HEK293 (cell line): Measurements from ENCODE around the gene HMCN2.
A peak's percentile ranks its signal among the peaks of the same experiment; 100 is the strongest.

Experiments used
- CTCF ChIA-PET: fragments of 350-600 bp; formaldehyde crosslinking; extraction: SDS; loops from one replicate; lab custom pipeline; 2021; ENCODE audit warnings: antibody characterized with exemption; lab: Yijun Ruan, JAX
- POLR2A ChIA-PET: fragments of 300-600 bp; formaldehyde crosslinking; extraction: SDS; loops from one replicate; lab custom pipeline; 2020; ENCODE audit warnings: antibody characterized with exemption, inconsistent platforms; lab: Yijun Ruan, JAX
- H3K27ac ChIP-seq: fragments of 200-500 bp; sonication (Bioruptor generic); 2 replicates; pipeline ENCODE4 v1.5.1; 2014; ENCODE audit warnings: low read depth, low read length, control low read depth, inconsistent platforms; ENCODE audit errors: extremely low read depth
- H3K36me3 ChIP-seq, 2 experiments: fragments of 200-500 bp in 1 of 2; sonication (Bioruptor generic) in 1 of 2; 1 replicate in 1 of 2; 2 replicates in 1 of 2; pipeline ENCODE4 v1.5.1; 2014 to 2017; ENCODE audit warnings: inconsistent platforms in 2 of 2, low read length in 2 of 2; ENCODE audit not compliant: control insufficient read depth in 2 of 2, insufficient read depth in 1 of 2
- H3K4me1 ChIP-seq: fragments of 200-500 bp; sonication (Bioruptor generic); 2 replicates; pipeline ENCODE4 v1.5.1; 2014; ENCODE audit warnings: mild to moderate bottlenecking, low read length, inconsistent platforms; ENCODE audit not compliant: control insufficient read depth, insufficient read depth
- H3K4me3 ChIP-seq: 2 replicates; pipeline ENCODE4 v1.5.1; 2011; ENCODE audit warnings: low read depth, mild to moderate bottlenecking, control low read depth, low read length, moderate library complexity
- H3K9me3 ChIP-seq: fragments of 200-500 bp; sonication (Bioruptor generic); 2 replicates; pipeline ENCODE4 v1.5.1; 2014; ENCODE audit warnings: low read depth, low read length, inconsistent platforms; ENCODE audit not compliant: control insufficient read depth, insufficient read depth
- ATF2 ChIP-seq: fragments of 450-650 bp; formaldehyde crosslinking; IDR thresholded peaks from 2 replicates; pipeline ENCODE4 v1.5.1; 2016; ENCODE audit warnings: missing biosample characterization, missing genetic modification characterization, low read depth
- IKZF3 ChIP-seq: fragments of 450-650 bp; IDR thresholded peaks from 2 replicates; pipeline ENCODE4 v1.5.0; 2018; ENCODE audit warnings: missing biosample characterization, mild to moderate bottlenecking, missing genetic modification characterization, moderate library complexity
- INSM2 ChIP-seq: fragments of 450-650 bp; formaldehyde crosslinking; IDR thresholded peaks from 2 replicates; pipeline ENCODE4 v1.5.1; 2016; ENCODE audit warnings: missing biosample characterization, missing genetic modification characterization
- KLF7 ChIP-seq: fragments of 450-650 bp; formaldehyde crosslinking; IDR thresholded peaks from 2 replicates; pipeline ENCODE4 v1.5.1; 2016; ENCODE audit warnings: missing biosample characterization, missing genetic modification characterization, borderline replicate concordance
- KLF9 ChIP-seq: fragments of 450-650 bp; formaldehyde crosslinking; IDR thresholded peaks from 2 replicates; pipeline ENCODE4 v1.5.1; 2016; ENCODE audit warnings: missing biosample characterization, missing genetic modification characterization, low read depth
- PRDM10 ChIP-seq: fragments of 450-650 bp; formaldehyde crosslinking; IDR thresholded peaks from 2 replicates; pipeline ENCODE4 v1.5.1; 2016; ENCODE audit warnings: missing biosample characterization, missing genetic modification characterization
- SP3 ChIP-seq: fragments of 450-650 bp; formaldehyde crosslinking; IDR thresholded peaks from 2 replicates; pipeline ENCODE4 v1.5.1; 2016; ENCODE audit warnings: missing biosample characterization, missing genetic modification characterization
- SP7 ChIP-seq: fragments of 450-650 bp; formaldehyde crosslinking; IDR thresholded peaks from 2 replicates; pipeline ENCODE4 v1.5.1; 2016; ENCODE audit warnings: missing biosample characterization, missing genetic modification characterization
- WT1 ChIP-seq: fragments of 450-650 bp; formaldehyde crosslinking; IDR thresholded peaks from 2 replicates; pipeline ENCODE4 v1.5.1; 2016; ENCODE audit warnings: missing biosample characterization, missing genetic modification characterization
- ZBTB17 ChIP-seq: fragments of 450-650 bp; formaldehyde crosslinking; IDR thresholded peaks from 2 replicates; pipeline ENCODE4 v1.5.1; 2016; ENCODE audit warnings: missing biosample characterization, missing genetic modification characterization
- ZNF16 ChIP-seq: fragments of 450-650 bp; formaldehyde crosslinking; IDR thresholded peaks from 2 replicates; pipeline ENCODE4 v1.5.1; 2016; ENCODE audit warnings: low read depth, missing biosample characterization, missing genetic modification characterization
- ZNF211 ChIP-seq: fragments of 450-650 bp; formaldehyde crosslinking; IDR thresholded peaks from 2 replicates; pipeline ENCODE4 v1.5.1; 2016; ENCODE audit warnings: low read depth, missing biosample characterization, missing genetic modification characterization
- ZNF221 ChIP-seq: fragments of 450-650 bp; formaldehyde crosslinking; IDR thresholded peaks from 2 replicates; pipeline ENCODE4 v1.5.1; 2017; ENCODE audit warnings: missing biosample characterization, missing genetic modification characterization, borderline replicate concordance
- ZNF24 ChIP-seq: fragments of 450-650 bp; formaldehyde crosslinking; IDR thresholded peaks from 2 replicates; pipeline ENCODE4 v1.5.1; 2016; ENCODE audit warnings: missing biosample characterization, missing genetic modification characterization
- ZNF362 ChIP-seq: fragments of 450-650 bp; formaldehyde crosslinking; IDR thresholded peaks from 2 replicates; pipeline ENCODE4 v1.5.1; 2016; ENCODE audit warnings: missing biosample characterization, missing genetic modification characterization
- ZNF501 ChIP-seq: fragments of 450-650 bp; formaldehyde crosslinking; IDR thresholded peaks from 2 replicates; pipeline ENCODE4 v1.5.1; 2016; ENCODE audit warnings: missing biosample characterization, missing genetic modification characterization
- ZNF549 ChIP-seq: fragments of 450-650 bp; IDR thresholded peaks from 2 replicates; pipeline ENCODE4 v1.5.1; 2018; ENCODE audit warnings: missing biosample characterization, missing genetic modification characterization, mild to moderate bottlenecking, inconsistent platforms, moderate library complexity
- ZNF585B ChIP-seq: fragments of 450-650 bp; formaldehyde crosslinking; IDR thresholded peaks from 2 replicates; pipeline ENCODE4 v1.5.1; 2016; ENCODE audit warnings: missing biosample characterization, missing genetic modification characterization
- ZNF621 ChIP-seq: fragments of 450-650 bp; formaldehyde crosslinking; IDR thresholded peaks from 2 replicates; pipeline ENCODE4 v1.5.1; 2017; ENCODE audit warnings: missing biosample characterization, missing genetic modification characterization
- ZNF704 ChIP-seq: fragments of 450-650 bp; formaldehyde crosslinking; IDR thresholded peaks from 2 replicates; pipeline ENCODE4 v1.5.1; 2016; ENCODE audit warnings: missing biosample characterization, missing genetic modification characterization
- ZNF785 ChIP-seq: fragments of 450-650 bp; formaldehyde crosslinking; IDR thresholded peaks from 2 replicates; pipeline ENCODE4 v1.5.1; 2016; ENCODE audit warnings: missing biosample characterization, missing genetic modification characterization
- ZSCAN16 ChIP-seq: fragments of 450-650 bp; formaldehyde crosslinking; IDR thresholded peaks from 2 replicates; pipeline ENCODE4 v1.5.1; 2016; ENCODE audit warnings: missing biosample characterization, missing genetic modification characterization
- TF ChIP-seq, protein P1 (sequence below): fragments of 450-650 bp; formaldehyde crosslinking; IDR thresholded peaks from 2 replicates; pipeline ENCODE4; 2016; ENCODE audit warnings: missing biosample characterization, missing genetic modification characterization
- TF ChIP-seq, protein P2 (sequence below): fragments of 450-650 bp; formaldehyde crosslinking; IDR thresholded peaks from 2 replicates; pipeline ENCODE4 v1.5.1; 2016; ENCODE audit warnings: missing biosample characterization, missing genetic modification characterization

HMCN2 gene

GRCh38 chr9:130448035-130448624 is 182.6 kb downstream of the HMCN2 start:
- no peak overlapping the region for H3K4me3 ChIP-seq
- no peaks in the 10 kb centered on the region for H3K9me3 ChIP-seq
- ChIA-PET POLR2A (interaction anchor here (0.7 to 1.5 kb wide), 4 partner anchors 9 to 245 kb away, joined by 3 to 4 read pairs (median 4); partner anchors contain the start of gene EXOSC2), CTCF (interaction anchor here (0.6 to 4.6 kb wide), 5 partner anchors 12 to 341 kb away, joined by 3 to 21 read pairs (median 6); no protein-coding TSS in a partner anchor)
- no peak overlapping the region for H3K27ac ChIP-seq
- peaks cover 6% of the 10 kb centered on the region for H3K4me1 ChIP-seq
- H3K36me3 ChIP-seq = no peaks in the 10 kb centered on the region
- no peak for TF ChIP-seq INSM2 (tag by site-specific recombination)
- peak; percentile 66 for TF ChIP-seq IKZF3
- TF ChIP-seq, protein P1, sequence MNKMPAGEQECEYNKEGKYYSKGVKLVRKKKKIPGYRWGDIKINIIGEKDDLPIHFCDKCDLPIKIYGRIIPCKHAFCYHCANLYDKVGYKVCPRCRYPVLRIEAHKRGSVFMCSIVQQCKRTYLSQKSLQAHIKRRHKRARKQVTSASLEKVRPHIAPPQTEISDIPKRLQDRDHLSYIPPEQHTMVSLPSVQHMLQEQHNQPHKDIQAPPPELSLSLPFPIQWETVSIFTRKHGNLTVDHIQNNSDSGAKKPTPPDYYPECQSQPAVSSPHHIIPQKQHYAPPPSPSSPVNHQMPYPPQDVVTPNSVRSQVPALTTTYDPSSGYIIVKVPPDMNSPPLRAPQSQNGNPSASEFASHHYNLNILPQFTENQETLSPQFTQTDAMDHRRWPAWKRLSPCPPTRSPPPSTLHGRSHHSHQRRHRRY = no peak
- TF ChIP-seq ZNF24 (tag by site-specific recombination) = peak; percentile 90
- TF ChIP-seq WT1 = no peak
- TF ChIP-seq ZNF704 (tag by site-specific recombination) = no peak
- TF ChIP-seq ZNF501 (tag by site-specific recombination) = no peak
- TF ChIP-seq SP7 (tag by site-specific recombination) = peak; percentile 58; the same call in 1 of the 2 replicates
- no peak for TF ChIP-seq ZNF549 (tag by site-specific recombination)
- TF ChIP-seq KLF7 (tag by site-specific recombination) = peak; percentile 86; the same call in 1 of the 2 replicates
- TF ChIP-seq ZSCAN16 (tag by site-specific recombination) = no peak
- TF ChIP-seq ZNF221 = no peak
- TF ChIP-seq ZNF211 (tag by site-specific recombination) = no peak
- TF ChIP-seq KLF9 (tag by site-specific recombination) = no peak
- no peak for TF ChIP-seq ZNF785
- no peak for TF ChIP-seq ZNF585B
- no peak for TF ChIP-seq ZNF362 (tag by site-specific recombination)
- TF ChIP-seq, protein P2, sequence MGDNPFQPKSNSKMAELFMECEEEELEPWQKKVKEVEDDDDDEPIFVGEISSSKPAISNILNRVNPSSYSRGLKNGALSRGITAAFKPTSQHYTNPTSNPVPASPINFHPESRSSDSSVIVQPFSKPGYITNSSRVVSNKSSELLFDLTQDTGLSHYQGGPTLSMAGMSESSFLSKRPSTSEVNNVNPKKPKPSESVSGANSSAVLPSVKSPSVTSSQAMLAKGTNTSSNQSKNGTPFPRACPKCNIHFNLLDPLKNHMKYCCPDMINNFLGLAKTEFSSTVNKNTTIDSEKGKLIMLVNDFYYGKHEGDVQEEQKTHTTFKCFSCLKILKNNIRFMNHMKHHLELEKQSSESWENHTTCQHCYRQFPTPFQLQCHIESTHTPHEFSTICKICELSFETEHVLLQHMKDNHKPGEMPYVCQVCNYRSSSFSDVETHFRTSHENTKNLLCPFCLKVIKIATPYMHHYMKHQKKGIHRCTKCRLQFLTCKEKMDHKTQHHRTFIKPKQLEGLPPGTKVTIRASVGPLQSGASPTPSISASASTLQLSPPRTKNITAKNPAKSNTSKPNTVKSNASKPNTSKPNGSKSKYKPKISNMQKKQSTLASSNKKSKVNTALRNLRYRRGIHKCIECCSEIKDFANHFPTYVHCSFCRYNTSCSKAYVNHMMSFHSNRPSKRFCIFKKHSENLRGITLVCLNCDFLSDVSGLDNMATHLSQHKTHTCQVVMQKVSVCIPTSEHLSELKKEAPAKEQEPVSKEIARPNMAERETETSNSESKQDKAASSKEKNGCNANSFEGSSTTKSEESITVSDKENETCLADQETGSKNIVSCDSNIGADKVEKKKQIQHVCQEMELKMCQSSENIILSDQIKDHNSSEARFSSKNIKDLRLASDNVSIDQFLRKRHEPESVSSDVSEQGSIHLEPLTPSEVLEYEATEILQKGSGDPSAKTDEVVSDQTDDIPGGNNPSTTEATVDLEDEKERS (tag by site-specific recombination) = no peak
- peak; percentile 74 for TF ChIP-seq ZBTB17 (tag by site-specific recombination)
- TF ChIP-seq ZNF621 (tag by site-specific recombination) = no peak
- peak; percentile 71 for TF ChIP-seq ATF2 (tag by site-specific recombination)
- TF ChIP-seq ZNF16 = no peak
- TF ChIP-seq PRDM10 (tag by site-specific recombination) = no peak; the same call in none of the 2 replicates
- no peak for TF ChIP-seq SP3
